ENCODE results near the gene EHD3. TPM values are rescaled to one million over a fixed set of nuclear protein-coding genes. Genes with fewer than 3 reads are reported as not detected.
"Not testable (repeated sequence)": the region's sequence is repeated elsewhere in the genome, so short reads cannot be mapped to it uniquely, and the experiment has no call there.

The EHD3 gene
- total and polyA plus RNA-seq, 2 of the 13 experiments (the other 11 are each of a cell fraction or from before 2014, with no cell fraction given), result 0.20 to 0.69 TPM

GRCh38 chr2:31282634-31283033 is 48.7 kb downstream of the EHD3 start:
- H3K27ac ChIP-seq (ENCODE audit: extremely low read length, insufficient read depth, low read length), result no peak overlapping the region
- H3K4me2 ChIP-seq (ENCODE audit: low read depth, low read length), result no peak overlapping the region
- H3K9ac ChIP-seq (ENCODE audit: insufficient read depth, low read depth, low read length), result no peak overlapping the region
- in situ Hi-C loops (cut with HindIII; ENCODE audit: extremely low pct_ligation_motif_present, low pct_unique_long_range_greater_than_20kb), result no loop called here
- H3K27me3 ChIP-seq (ENCODE audit: control insufficient read depth in 1 of 2, insufficient read depth in 2 of 2, low read length in 2 of 2), result no peaks in the 10 kb centered on the region; a peak in 1 of 5 replicates
- ATAC-seq, result no peak
- no TSS peak for BruUV-seq (replicated peaks)
- H2AFZ ChIP-seq (ENCODE audit: low read length), result no peak overlapping the region
- ChIA-PET POLR2A (no interaction called here), CTCF (ENCODE audit: low intra/inter-chr PET ratio, low total read pairs) (no interaction called here)
- no peaks in the 10 kb centered on the region for H4K20me1 ChIP-seq (ENCODE audit: insufficient read depth, low read length)
- 3% methylated on average over 2 of the region's 2 CpGs for WGBS (ENCODE audit: low lambda C conversion rate)
- no peaks in the 10 kb centered on the region for H3K4me1 ChIP-seq (ENCODE audit: insufficient read depth, low read length)
- TF ChIP-seq SMARCE1 (IDR thresholded peaks at IDR 0.05; ENCODE audit: borderline replicate concordance) (no peak), EP300 (IDR thresholded peaks at IDR 0.05; ENCODE audit: low read depth in 2 of 2, low read length in 2 of 2) (no peak), EP300 (CRISPR knock-in tag; IDR thresholded peaks at IDR 0.05; ENCODE audit: borderline replicate concordance) (no peak), ZFYVE20 (CRISPR knock-in tag; IDR thresholded peaks at IDR 0.05; ENCODE audit: borderline replicate concordance, low read depth) (no peak), KDM5B (CRISPR knock-in tag; IDR thresholded peaks at IDR 0.05; ENCODE audit: borderline replicate concordance) (no peak), MLXIP (CRISPR knock-in tag; IDR thresholded peaks at IDR 0.05; ENCODE audit: borderline replicate concordance) (no peak), CSRNP1 (CRISPR knock-in tag; IDR thresholded peaks at IDR 0.05) (no peak), ZNF224 (CRISPR knock-in tag; IDR thresholded peaks at IDR 0.05) (no peak), ZBTB38 (CRISPR knock-in tag; IDR thresholded peaks at IDR 0.05) (no peak), ZNF354B (CRISPR knock-in tag; IDR thresholded peaks at IDR 0.05) (no peak), ZNF468 (CRISPR knock-in tag; IDR thresholded peaks at IDR 0.05) (no peak)
- no peak for DNase-seq (ENCODE audit: low spot score)
- no peak for FAIRE-seq
- no peaks in the 10 kb centered on the region for H3K79me2 ChIP-seq (ENCODE audit: insufficient read depth, low read length)
- H3K4me3 ChIP-seq (replicated peaks in 1 of 3; ENCODE audit: insufficient read depth in 1 of 3, low read depth in 2 of 3, low read length in 3 of 3), result no peak overlapping the region
- intact Hi-C loops (cut with micrococcal nuclease; ENCODE audit: unreplicated experiment), result no loop called here
- no peaks in the 10 kb centered on the region for H3K9me3 ChIP-seq (ENCODE audit: low read length)
- no peaks in the 10 kb centered on the region for H3K36me3 ChIP-seq (replicated peaks in 1 of 2; ENCODE audit: control insufficient read depth in 1 of 2, insufficient read depth in 2 of 2, low read length in 2 of 2)

- POLR2A ChIA-PET; BruUV-seq (replicated peaks); H3K79me2 ChIP-seq (ENCODE audit: insufficient read depth, low read length); H3K4me1 ChIP-seq (ENCODE audit: insufficient read depth, low read length); H3K9ac ChIP-seq (ENCODE audit: insufficient read depth, low read depth, low read length); H2AFZ ChIP-seq (ENCODE audit: low read length); H3K36me3 ChIP-seq (replicated peaks in 1 of 2; ENCODE audit: control insufficient read depth in 1 of 2, insufficient read depth in 2 of 2, low read length in 2 of 2); DNase-seq (ENCODE audit: low spot score); CTCF ChIA-PET (ENCODE audit: low intra/inter-chr PET ratio, low total read pairs); H3K4me2 ChIP-seq (ENCODE audit: low read depth, low read length); FAIRE-seq; H3K4me3 ChIP-seq (replicated peaks in 1 of 3; ENCODE audit: insufficient read depth in 1 of 3, low read depth in 2 of 3, low read length in 3 of 3); in situ Hi-C loops (cut with HindIII; ENCODE audit: extremely low pct_ligation_motif_present, low pct_unique_long_range_greater_than_20kb); intact Hi-C loops (cut with micrococcal nuclease; ENCODE audit: unreplicated experiment); H3K27ac ChIP-seq (ENCODE audit: extremely low read length, insufficient read depth, low read length); ATAC-seq; H3K9me3 ChIP-seq (ENCODE audit: low read length); H3K27me3 ChIP-seq (ENCODE audit: control insufficient read depth in 1 of 2, insufficient read depth in 2 of 2, low read length in 2 of 2); H4K20me1 ChIP-seq (ENCODE audit: insufficient read depth, low read length): not testable (repeated sequence)
- WGBS (ENCODE audit: low lambda C conversion rate), result 4% methylated on average over 7 of the region's 7 CpGs
Observed at GRCh38 chr2:31283193-31283919, 49.4 kb downstream of the EHD3 start.

All from HepG2 (cell line).